HCT116 (cell line): ENCODE data around the gene BNC2. TPM values are rescaled to one million over a fixed set of nuclear protein-coding genes. Genes with fewer than 3 reads are reported as not detected.

Source experiments
- ATAC-seq: fragments of 200-7000 bp; cut with Tn5 transposase; 2 replicates; pipeline ENCODE4 v1.9.1; 2020; ENCODE audit warnings: mild to moderate bottlenecking, moderate library complexity
- BruUV-seq: library from RNA; stranded (reverse); fragments of 400-500 nt; replicated peaks from 2 replicates; lab custom pipeline; 2021; lab: Mats Ljungman, UMichigan
- CTCF ChIA-PET: fragments of 300-600 bp; sonication (Branson Sonifier 250); formaldehyde crosslinking; loops from one replicate; lab custom pipeline; 2021; ENCODE audit warnings: antibody characterized with exemption; lab: Charles Lee
- POLR2A ChIA-PET: fragments of 300-600, 350-600 bp; sonication (Branson Sonifier 250); formaldehyde crosslinking; loops from one replicate; lab custom pipeline; 2021; ENCODE audit warnings: antibody characterized with exemption; lab: Charles Lee
- RAD21 ChIA-PET, 2 experiments: fragments of 300-600 bp; sonication (Branson Sonifier 250); formaldehyde crosslinking; loops; one replicate each; lab custom pipeline; 2023; ENCODE audit warnings: low total read pairs in 2 of 2; ENCODE audit not compliant: uncharacterized antibody in 2 of 2, unreplicated experiment in 2 of 2, low non-redundant PET in 1 of 2; lab: Charles Lee
- DNase-seq: peaks from one replicate; pipeline ENCODE4 v3.0.0-alpha.2; 2010; ENCODE audit warnings: low read depth, low spot score
- H2AFZ ChIP-seq: fragments of 200-600 bp; shearing (Covaris generic), sonication (generic); 2 replicates; pipeline ENCODE4 v1.6.1; 2017; ENCODE audit warnings: low read depth, mixed run types, mixed read lengths, antibody characterized with exemption, low read length; ENCODE audit not compliant: poor library complexity, severe bottlenecking
- H3K27ac ChIP-seq: 2 replicates; pipeline ENCODE4 v1.5.1; 2012; ENCODE audit warnings: low read depth, low read length
- H3K27me3 ChIP-seq: fragments of 200-600 bp; sonication (generic); 2 replicates; pipeline ENCODE4 v1.6.1; 2016; ENCODE audit warnings: mixed run types, low read length, mixed read lengths; ENCODE audit not compliant: insufficient read depth
- H3K36me3 ChIP-seq, 2 experiments: fragments of 200-500 bp in 1 of 2; fragments of 200-600 bp in 1 of 2; sonication (Bioruptor generic) in 1 of 2; sonication (generic) in 1 of 2; 2 replicates each; pipeline versions ENCODE4 v1.5.1 to v1.6.1; 2014 to 2016; ENCODE audit warnings: low read length in 2 of 2, inconsistent platforms in 1 of 2, mixed read lengths in 1 of 2, mixed run types in 1 of 2; ENCODE audit not compliant: insufficient read depth in 2 of 2, control insufficient read depth in 1 of 2
- H3K4me1 ChIP-seq, 2 experiments: fragments of 200-600 bp in 1 of 2; sonication (generic) in 1 of 2; 2 replicates each; pipeline versions ENCODE4 v1.5.1 to v1.6.1; 2012 to 2017; ENCODE audit warnings: low read length in 2 of 2, inconsistent platforms in 1 of 2, mild to moderate bottlenecking in 1 of 2, mixed read lengths in 1 of 2, mixed run types in 1 of 2, moderate library complexity in 1 of 2; ENCODE audit not compliant: insufficient read depth in 2 of 2, control insufficient read depth in 1 of 2
- H3K4me2 ChIP-seq: fragments of 200-600 bp; sonication (generic); 2 replicates; pipeline ENCODE4 v1.6.1; 2017; ENCODE audit warnings: mixed run types, low read length, mixed read lengths
- H3K4me3 ChIP-seq, 2 experiments: fragments of 200-600 bp in 1 of 2; sonication (generic) in 1 of 2; replicated peaks in 1 of 2; 2 replicates each; pipeline ENCODE4 v1.5.1; 2011 to 2016; ENCODE audit warnings: low read length in 2 of 2, control low read depth in 1 of 2, low read depth in 1 of 2, mild to moderate bottlenecking in 1 of 2, mixed read lengths in 1 of 2, mixed run types in 1 of 2
- H3K79me2 ChIP-seq: fragments of 200-600 bp; sonication (generic); 2 replicates; pipeline ENCODE4 v1.6.1; 2017; ENCODE audit warnings: mild to moderate bottlenecking, mixed run types, low read length, moderate library complexity, mixed read lengths; ENCODE audit not compliant: insufficient read depth
- H3K9ac ChIP-seq: fragments of 200-600 bp; sonication (generic); 2 replicates; pipeline ENCODE4 v1.6.1; 2016; ENCODE audit warnings: low read length, mixed read lengths
- H3K9me2 ChIP-seq: fragments of 200-600 bp; sonication (generic), shearing (Covaris generic); 2 replicates; pipeline ENCODE4 v1.6.1; 2017; ENCODE audit warnings: mixed run types, mild to moderate bottlenecking, moderate library complexity; ENCODE audit not compliant: insufficient read depth
- H3K9me3 ChIP-seq, 2 experiments: fragments of 200-500 bp in 1 of 2; fragments of 200-600 bp in 1 of 2; sonication (Bioruptor generic) in 1 of 2; sonication (generic) in 1 of 2; 2 replicates each; pipeline ENCODE4 v1.6.1; 2014 to 2017; ENCODE audit warnings: low read length in 2 of 2, mixed read lengths in 2 of 2, inconsistent platforms in 1 of 2, low read depth in 1 of 2, mild to moderate bottlenecking in 1 of 2, mixed run types in 1 of 2, moderate library complexity in 1 of 2; ENCODE audit not compliant: control insufficient read depth in 1 of 2, insufficient read depth in 1 of 2
- H4K20me1 ChIP-seq: fragments of 200-600 bp; sonication (generic), shearing (Covaris generic); 2 replicates; pipeline ENCODE4 v1.6.1; 2017; ENCODE audit warnings: mixed run types, mild to moderate bottlenecking, moderate library complexity; ENCODE audit not compliant: insufficient read depth
- CBX3 ChIP-seq: IDR thresholded peaks from 2 replicates; pipeline ENCODE4 v1.6.1; 2012; ENCODE audit warnings: low read depth
- EGR1 ChIP-seq: IDR thresholded peaks from 2 replicates; pipeline ENCODE4 v1.6.1; 2012; ENCODE audit warnings: low read depth
- EZH2phosphoT487 ChIP-seq: fragments of 200-600 bp; IDR thresholded peaks from 2 replicates; pipeline ENCODE4 v1.6.1; 2018; ENCODE audit warnings: antibody characterized with exemption, borderline replicate concordance
- FOSL1 ChIP-seq: IDR thresholded peaks from 2 replicates; pipeline ENCODE4 v1.6.1; 2012; ENCODE audit warnings: low read depth
- JUND ChIP-seq: IDR thresholded peaks from 2 replicates; pipeline ENCODE4 v1.6.1; 2012
- MAX ChIP-seq: IDR thresholded peaks from 2 replicates; pipeline ENCODE4 v1.6.1; 2012
- ZBTB33 ChIP-seq: IDR thresholded peaks from 2 replicates; pipeline ENCODE4 v1.6.1; 2011; ENCODE audit warnings: mild to moderate bottlenecking, low read length, moderate library complexity; ENCODE audit not compliant: insufficient replicate concordance; ENCODE audit errors: extremely low read depth
- ZFX ChIP-seq: fragments of 450-650 bp; IDR thresholded peaks from 2 replicates; pipeline ENCODE4 v1.6.1; 2017
- ZNF274 ChIP-seq: fragments of 200-500 bp; sonication (Bioruptor generic); IDR thresholded peaks from 2 replicates; pipeline ENCODE4 v1.6.1; 2014; ENCODE audit warnings: mild to moderate bottlenecking, low read depth, low read length, inconsistent platforms
- intact Hi-C: fragments of 100-400 bp; cut with micrococcal nuclease; formaldehyde crosslinking; loops from 2 replicates; pipeline ENCODE4 v1.10.0; 2022
- total RNA-seq: library from RNA; stranded (reverse); gene quantifications from one replicate; pipeline ENCODE4 v1.2.1, GENCODE V29; 2021; ENCODE audit not compliant: unreplicated experiment

BNC2 gene
- total RNA-seq, 1 experiment from 2014 or later: 0.37 TPM

- CTCF ChIA-PET: no interaction called here
- intact Hi-C loops: no loop called here
- no peak for ATAC-seq
Measured at GRCh38 chr9:16656432-16657169, 213.9 kb downstream of the BNC2 start.

More at GRCh38 chr9:16656432-16657169, 213.9 kb downstream of the BNC2 start:
- ChIA-PET POLR2A (no interaction called here), RAD21 (no interaction called here)
- Histone ChIP-seq H2AFZ (no peak overlapping the region), H3K4me3 (no peak overlapping the region), H3K36me3 (no peaks in the 10 kb centered on the region), H3K4me2 (no peak overlapping the region), H3K9me2 (no peaks in the 10 kb centered on the region), H3K9me3 (no peaks in the 10 kb centered on the region), H3K4me1 (no peaks in the 10 kb centered on the region), H3K79me2 (no peaks in the 10 kb centered on the region), H3K9ac (no peak overlapping the region), H4K20me1 (no peaks in the 10 kb centered on the region), H3K27ac (no peak overlapping the region), H3K27me3 (peaks cover 19% of the 10 kb centered on the region)
- TF ChIP-seq ZBTB33 (no peak), CBX3 (no peak), FOSL1 (no peak), EZH2phosphoT487 (no peak), ZNF274 (no peak), EGR1 (no peak), ZFX (no peak), MAX (no peak), JUND (no peak)
- DNase-seq: no peak
- no TSS peak for BruUV-seq
